NCI-H1105 treated with DMSO at 0.1 percent for 48 hours (cell line): ENCODE data around the gene TRIM8.

Experiments
- DNase-seq: peaks from one replicate; lab custom pipeline; 2025; lab: John Stamatoyannopoulos, UW

The TRIM8 gene

DNA sequence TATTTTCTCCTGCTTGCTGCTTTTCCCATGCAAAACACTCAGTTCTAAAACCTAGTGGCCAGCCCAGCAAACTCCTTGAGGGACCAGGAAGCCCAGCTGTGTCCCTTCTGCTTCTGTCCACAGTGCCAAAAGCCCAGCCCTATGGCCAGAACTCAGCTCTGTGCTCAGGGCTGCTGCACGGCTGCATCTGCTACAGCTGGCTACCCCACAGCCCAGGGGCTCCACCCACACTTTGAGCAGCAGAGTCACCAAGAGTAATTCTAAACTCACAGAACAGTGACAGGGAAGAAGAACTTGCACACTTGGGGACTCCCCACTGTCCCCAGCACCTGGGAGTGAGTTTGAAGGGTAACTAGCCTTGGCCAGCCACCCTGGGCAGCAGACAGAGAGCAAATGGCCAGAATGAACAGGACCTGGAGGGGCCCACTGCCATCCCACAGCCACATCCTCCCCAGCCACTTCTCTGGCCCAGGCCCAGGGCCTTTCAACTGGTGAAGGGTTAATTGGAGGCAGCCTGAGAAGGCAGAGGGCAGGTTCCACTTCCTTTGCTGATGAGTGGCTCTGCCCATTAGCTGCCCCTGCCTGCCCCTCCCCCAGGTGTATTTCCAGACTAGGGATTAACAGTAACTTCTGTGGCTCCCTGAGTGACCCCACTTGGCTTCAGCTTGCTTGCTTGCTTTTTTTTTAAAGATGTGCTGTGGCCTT lies 28.1 kb upstream of the TRIM8 start:
- no peak for DNase-seq

DNA sequence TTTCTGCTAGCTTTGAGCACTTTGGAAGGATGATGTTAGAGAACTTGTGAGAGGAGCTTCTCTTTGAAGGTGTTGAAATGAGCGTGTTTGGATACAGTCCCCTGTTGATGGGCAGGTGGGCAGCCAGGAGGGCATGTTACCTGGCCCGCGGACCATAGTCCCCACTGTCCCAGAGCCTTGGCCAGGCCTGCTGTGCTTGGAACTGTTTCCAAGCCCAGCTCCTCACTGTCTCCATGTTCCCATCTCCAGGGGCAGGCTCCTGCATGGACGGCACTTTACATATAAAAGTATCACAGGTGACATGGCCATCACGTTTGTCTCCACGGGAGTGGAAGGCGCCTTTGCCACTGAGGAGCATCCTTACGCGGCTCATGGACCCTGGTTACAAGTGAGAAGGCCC lies 27.2 kb upstream of the TRIM8 start:
- DNase-seq: no peak

DNA sequence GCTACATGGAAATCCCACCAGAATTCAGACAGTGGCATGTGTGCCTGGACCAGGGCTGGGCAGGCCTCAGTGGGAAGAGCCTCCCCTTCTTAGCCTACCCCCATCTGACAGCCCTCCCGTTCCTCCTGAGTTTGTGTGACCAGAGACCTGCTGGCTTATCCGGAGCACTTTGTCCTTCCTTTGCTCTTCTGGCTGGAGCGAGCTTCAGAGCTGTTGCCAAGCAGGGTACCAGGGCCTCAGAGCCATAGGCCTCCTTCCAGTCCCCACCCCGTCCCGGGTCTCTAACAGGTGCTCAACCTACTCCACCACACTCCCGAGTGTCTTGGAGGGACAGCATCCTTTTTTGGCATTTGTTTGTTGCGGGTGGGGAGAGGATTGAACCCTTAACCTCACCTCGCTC lies 26.5 kb upstream of the TRIM8 start:
- no peak for DNase-seq

DNA sequence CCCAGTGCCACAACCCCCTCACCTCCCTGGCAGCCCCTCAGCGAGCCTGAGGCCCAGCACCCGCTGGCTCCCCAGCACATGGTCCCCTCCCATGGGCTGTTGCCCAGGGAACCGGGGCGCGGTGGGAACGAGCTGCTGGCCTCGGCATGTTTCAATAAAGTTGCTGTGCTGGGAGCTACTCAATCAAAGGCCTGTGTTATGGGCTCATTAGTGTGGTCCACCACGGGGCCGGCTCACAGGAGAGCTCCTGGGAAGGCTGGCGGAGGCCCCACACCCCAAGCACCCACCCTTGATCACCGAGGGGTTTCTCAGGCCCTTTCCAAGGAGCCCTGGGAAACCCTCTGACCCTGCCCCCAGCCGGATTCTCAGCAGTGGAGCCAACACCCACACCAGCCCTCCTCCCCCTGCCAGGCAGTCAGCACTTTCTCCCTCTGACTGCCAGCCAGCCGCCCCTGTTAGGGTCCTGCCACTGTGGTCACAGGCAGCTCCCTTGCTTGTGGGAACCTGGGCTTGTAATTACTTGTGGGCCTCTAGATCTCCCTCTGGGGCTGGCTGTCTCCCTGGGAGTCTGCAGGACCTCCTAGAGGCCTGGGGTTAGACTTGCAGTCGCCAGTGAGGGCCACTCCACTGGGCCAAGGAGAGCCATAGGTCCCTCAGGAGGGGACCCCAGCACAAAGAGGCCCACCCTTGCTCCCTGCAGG lies 24.8 kb upstream of the TRIM8 start:
- no peak for DNase-seq

- DNase-seq: no peak
These were observed 24.1 kb upstream of the TRIM8 start for GRCh38 chr10:102620138-102620590.

- no peak for DNase-seq
These were observed 23.5 kb upstream of the TRIM8 start for GRCh38 chr10:102620591-102621442.

DNA sequence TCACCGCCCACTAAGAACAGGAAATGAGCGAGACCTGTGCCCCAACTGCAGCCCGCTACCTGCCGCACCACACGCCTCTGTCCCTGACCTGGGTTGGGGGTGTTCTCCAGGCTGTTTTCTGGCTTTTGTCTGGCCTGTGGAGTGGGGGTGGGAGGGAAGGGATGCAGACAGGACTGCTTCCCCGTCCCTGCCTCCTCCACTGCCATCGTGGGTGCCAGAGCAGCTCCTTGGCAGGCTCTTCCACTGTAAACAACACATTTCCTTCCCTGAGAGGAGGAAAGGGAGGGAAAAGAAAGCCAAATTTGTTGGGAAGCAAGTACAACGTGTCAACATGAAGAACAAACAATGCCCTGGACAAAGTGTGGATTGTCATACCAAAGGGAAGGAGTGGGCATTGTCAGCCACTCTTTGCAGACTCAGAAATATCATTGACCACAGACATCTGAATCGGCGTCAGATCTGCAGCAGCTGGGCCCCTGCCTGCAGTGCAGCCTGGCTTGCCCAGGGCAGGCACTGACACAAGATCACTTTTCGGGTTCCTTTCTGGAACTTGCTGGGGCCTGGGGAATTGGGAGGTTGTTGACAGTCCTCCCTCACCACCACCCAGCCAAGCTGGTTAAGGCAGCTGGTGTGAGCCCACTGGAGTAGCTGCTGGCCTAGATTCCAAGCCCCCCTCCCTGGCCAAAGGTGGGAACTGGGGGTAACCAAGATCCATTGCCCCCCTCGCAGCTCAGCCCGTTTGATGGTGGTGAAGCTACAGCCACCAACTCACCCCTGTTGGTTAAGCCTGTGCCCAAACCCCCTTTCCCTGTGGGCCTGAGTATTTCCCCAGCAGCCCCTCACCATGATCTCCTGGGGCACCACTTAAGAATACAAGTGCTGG lies 22.6 kb upstream of the TRIM8 start:
- DNase-seq: no peak

GRCh38 chr10:102624094-102624493 lies 20.2 kb upstream of the TRIM8 start:
- no peak for DNase-seq

GRCh38 chr10:102624751-102625645 lies 19.3 kb upstream of the TRIM8 start:
- no peak for DNase-seq

DNA sequence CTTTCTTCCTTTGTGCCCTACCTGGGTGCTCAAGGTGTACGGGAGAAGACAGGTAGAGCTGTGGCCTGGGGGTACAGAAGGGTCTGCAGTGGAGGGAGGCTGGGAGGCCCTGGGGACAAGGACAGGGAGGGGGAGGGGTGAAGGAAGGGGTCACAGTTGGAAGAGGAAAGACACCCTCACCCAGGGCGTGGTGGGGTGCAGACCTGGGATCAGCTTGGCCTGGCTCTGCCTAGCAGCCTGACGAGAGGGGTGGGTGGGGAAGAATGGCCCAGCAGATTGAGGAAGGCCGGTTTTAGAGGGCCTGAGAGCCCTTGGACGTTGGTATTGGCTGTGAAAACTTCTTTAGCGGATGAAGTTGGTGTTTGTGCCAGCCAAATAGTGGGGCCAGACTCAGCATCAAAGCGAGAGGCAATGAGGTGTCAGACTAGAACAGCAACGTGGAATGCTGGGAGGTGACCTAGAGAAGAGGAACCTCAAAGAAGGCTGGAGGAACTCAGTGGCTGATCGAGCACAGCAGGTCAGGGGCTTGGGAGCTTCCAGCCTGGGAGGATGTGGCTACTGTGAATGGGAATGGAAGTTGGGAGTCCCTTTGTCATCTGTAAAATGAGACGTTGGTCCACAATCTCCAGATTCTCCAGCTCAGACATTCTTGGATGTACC lies 18.1 kb upstream of the TRIM8 start:
- DNase-seq: no peak

- no peak for DNase-seq
These were observed 17.0 kb upstream of the TRIM8 start for GRCh38 chr10:102627291-102627735.

GRCh38 chr10:102627736-102628293 lies 16.5 kb upstream of the TRIM8 start:
- no peak for DNase-seq

- DNase-seq: no peak
These were observed 15.8 kb upstream of the TRIM8 start for GRCh38 chr10:102628451-102628911.

DNA sequence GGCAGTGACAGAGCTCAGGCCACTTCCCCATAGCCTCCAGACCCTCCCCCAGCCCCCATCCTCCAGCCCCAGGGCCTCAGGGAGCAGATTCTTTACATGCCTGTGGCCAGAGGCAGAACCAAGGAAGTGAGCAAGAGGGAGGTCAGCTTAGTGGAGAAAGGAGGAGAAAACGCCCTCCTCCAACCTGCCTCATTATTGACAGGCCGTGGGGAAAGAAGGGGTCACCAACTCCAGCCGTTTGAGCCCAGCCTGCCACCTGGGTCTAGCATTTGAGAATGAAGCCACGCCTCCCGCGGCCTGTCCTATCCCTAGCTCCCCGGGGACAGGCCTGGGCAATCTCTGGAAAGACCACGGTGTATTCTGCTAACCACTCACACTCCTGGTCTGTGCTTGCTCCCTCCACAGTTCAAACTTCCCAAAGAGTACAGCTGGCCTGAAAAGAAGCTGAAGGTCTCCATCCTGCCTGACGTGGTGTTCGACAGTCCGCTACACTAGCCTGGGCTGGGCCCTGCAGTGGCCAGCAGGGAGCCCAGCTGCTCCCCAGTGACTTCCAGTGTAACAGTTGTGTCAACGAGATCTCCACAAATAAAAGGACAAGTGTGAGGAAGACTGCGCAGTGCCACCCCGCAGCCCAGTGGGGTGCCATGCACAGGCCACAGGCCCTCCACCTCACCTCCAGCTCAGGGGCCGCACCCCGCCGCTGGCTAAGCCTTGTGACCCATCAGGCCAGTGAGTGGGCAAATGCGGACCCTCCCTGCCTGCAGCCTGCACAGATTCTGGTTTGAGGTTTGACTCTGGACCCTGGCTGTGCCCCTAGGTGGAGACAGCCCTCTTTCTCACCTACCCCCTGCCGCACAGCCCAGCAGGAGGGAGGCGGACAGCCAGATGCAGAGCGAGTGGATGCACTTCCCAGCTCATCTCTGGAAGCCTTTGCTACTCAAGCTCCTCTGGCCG lies 14.3 kb upstream of the TRIM8 start:
- DNase-seq: no peak

DNA sequence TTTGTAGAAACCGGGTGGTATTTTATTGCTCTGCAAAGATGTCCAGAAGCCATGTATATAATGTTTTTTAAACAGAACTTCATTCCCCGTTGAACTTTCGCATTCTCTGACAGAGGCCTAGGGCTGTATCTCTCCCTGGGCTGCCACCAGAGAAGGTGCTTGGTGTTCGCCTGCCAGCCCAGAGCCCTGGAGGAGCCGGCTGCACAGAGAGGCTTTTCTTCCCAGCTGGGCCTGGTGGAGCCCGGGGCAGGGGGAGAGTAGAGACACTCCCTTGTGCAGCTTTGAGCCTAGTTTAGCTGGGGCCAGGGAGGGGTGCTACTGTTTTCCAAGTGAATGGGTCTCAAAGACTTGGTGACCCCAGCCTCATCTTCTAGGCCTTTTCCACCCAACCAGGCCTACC lies 13.6 kb upstream of the TRIM8 start:
- no peak for DNase-seq

GRCh38 chr10:102631525-102632393 lies 12.5 kb upstream of the TRIM8 start:
- no peak for DNase-seq

- no peak for DNase-seq
These were observed 11.7 kb upstream of the TRIM8 start for GRCh38 chr10:102632394-102633111.
